HEK293 (cell line): ENCODE measurements around the gene RRP1.

Source experiments
- FEZF1 ChIP-seq: fragments of 450-650 bp; formaldehyde crosslinking; IDR thresholded peaks from 2 replicates; pipeline ENCODE4 v1.5.1; 2016; ENCODE audit warnings: missing biosample characterization, missing genetic modification characterization
- GLI4 ChIP-seq: fragments of 450-650 bp; formaldehyde crosslinking; IDR thresholded peaks from 2 replicates; pipeline ENCODE4 v1.5.1; 2016; ENCODE audit warnings: missing biosample characterization, missing genetic modification characterization
- GLIS1 ChIP-seq: fragments of 450-650 bp; formaldehyde crosslinking; IDR thresholded peaks from 2 replicates; pipeline ENCODE4 v1.5.1; 2016; ENCODE audit warnings: missing biosample characterization, missing genetic modification characterization
- HOXA7 ChIP-seq: sonication (generic); formaldehyde crosslinking; IDR thresholded peaks from 2 replicates; pipeline ENCODE4 v1.8.1; 2022; ENCODE audit warnings: missing genetic modification reagents, borderline replicate concordance
- HOXC10 ChIP-seq: sonication (generic); formaldehyde crosslinking; IDR thresholded peaks from 2 replicates; pipeline ENCODE4 v1.8.1; 2023; ENCODE audit warnings: mild to moderate bottlenecking, missing genetic modification reagents
- KLF1 ChIP-seq: fragments of 450-650 bp; formaldehyde crosslinking; IDR thresholded peaks from 2 replicates; pipeline ENCODE4 v1.5.1; 2016; ENCODE audit warnings: missing biosample characterization, missing genetic modification characterization
- MZF1 ChIP-seq: fragments of 450-650 bp; formaldehyde crosslinking; IDR thresholded peaks from 2 replicates; pipeline ENCODE4 v1.5.1; 2017; ENCODE audit warnings: missing biosample characterization, missing genetic modification characterization, borderline replicate concordance
- PRDM1 ChIP-seq: fragments of 450-650 bp; formaldehyde crosslinking; IDR thresholded peaks from 2 replicates; pipeline ENCODE4; 2016; ENCODE audit warnings: missing biosample characterization, missing genetic modification characterization
- SP3 ChIP-seq: fragments of 450-650 bp; formaldehyde crosslinking; IDR thresholded peaks from 2 replicates; pipeline ENCODE4 v1.5.1; 2016; ENCODE audit warnings: missing biosample characterization, missing genetic modification characterization
- ZBTB21 ChIP-seq: fragments of 450-650 bp; formaldehyde crosslinking; IDR thresholded peaks from 2 replicates; pipeline ENCODE4 v1.5.1; 2017; ENCODE audit warnings: missing biosample characterization, missing genetic modification characterization
- ZFHX2 ChIP-seq: fragments of 450-650 bp; formaldehyde crosslinking; conservative IDR thresholded peaks from 2 replicates; pipeline ENCODE4 v1.5.1; 2016; ENCODE audit warnings: missing biosample characterization, missing genetic modification characterization
- ZFP37 ChIP-seq: fragments of 450-650 bp; formaldehyde crosslinking; IDR thresholded peaks from 2 replicates; pipeline ENCODE4 v1.5.1; 2016; ENCODE audit warnings: missing biosample characterization, missing genetic modification characterization
- ZNF138 ChIP-seq: fragments of 450-650 bp; formaldehyde crosslinking; IDR thresholded peaks from 2 replicates; pipeline ENCODE4 v1.5.1; 2016; ENCODE audit warnings: missing biosample characterization, missing genetic modification characterization, borderline replicate concordance
- ZNF155 ChIP-seq: fragments of 450-650 bp; formaldehyde crosslinking; IDR thresholded peaks from 2 replicates; pipeline ENCODE4 v1.5.1; 2016; ENCODE audit warnings: missing biosample characterization, missing genetic modification characterization
- ZNF16 ChIP-seq: fragments of 450-650 bp; formaldehyde crosslinking; IDR thresholded peaks from 2 replicates; pipeline ENCODE4 v1.5.1; 2016; ENCODE audit warnings: low read depth, missing biosample characterization, missing genetic modification characterization
- ZNF302 ChIP-seq: fragments of 450-650 bp; formaldehyde crosslinking; IDR thresholded peaks from 2 replicates; pipeline ENCODE4 v1.5.1; 2016; ENCODE audit warnings: missing biosample characterization, missing genetic modification characterization, low read depth
- ZNF350 ChIP-seq: fragments of 450-650 bp; formaldehyde crosslinking; IDR thresholded peaks from 2 replicates; pipeline ENCODE4 v1.5.0; 2017; ENCODE audit warnings: missing biosample characterization, mild to moderate bottlenecking, missing genetic modification characterization
- ZNF354C ChIP-seq: fragments of 450-650 bp; formaldehyde crosslinking; IDR thresholded peaks from 2 replicates; pipeline ENCODE4 v1.5.1; 2016; ENCODE audit warnings: missing biosample characterization, missing genetic modification characterization, low read depth, borderline replicate concordance
- ZNF366 ChIP-seq: fragments of 450-650 bp; formaldehyde crosslinking; conservative IDR thresholded peaks from 2 replicates; pipeline ENCODE4 v1.5.1; 2016; ENCODE audit warnings: missing biosample characterization, missing genetic modification characterization
- ZNF423 ChIP-seq: fragments of 450-650 bp; formaldehyde crosslinking; IDR thresholded peaks from 2 replicates; pipeline ENCODE4 v1.5.1; 2016; ENCODE audit warnings: missing biosample characterization, missing genetic modification characterization
- ZNF501 ChIP-seq: fragments of 450-650 bp; formaldehyde crosslinking; IDR thresholded peaks from 2 replicates; pipeline ENCODE4 v1.5.1; 2016; ENCODE audit warnings: missing biosample characterization, missing genetic modification characterization
- ZNF514 ChIP-seq: fragments of 450-650 bp; formaldehyde crosslinking; IDR thresholded peaks from 2 replicates; pipeline ENCODE4 v1.5.1; 2016; ENCODE audit warnings: missing biosample characterization, missing genetic modification characterization
- ZNF544 ChIP-seq: fragments of 450-650 bp; formaldehyde crosslinking; IDR thresholded peaks from 2 replicates; pipeline ENCODE4 v1.5.0; 2017; ENCODE audit warnings: missing biosample characterization, missing genetic modification characterization
- ZNF623 ChIP-seq: fragments of 450-650 bp; formaldehyde crosslinking; IDR thresholded peaks from 2 replicates; pipeline ENCODE4 v1.5.1; 2016; ENCODE audit warnings: missing biosample characterization, missing genetic modification characterization
- ZNF629 ChIP-seq: fragments of 450-650 bp; formaldehyde crosslinking; IDR thresholded peaks from 2 replicates; pipeline ENCODE4 v1.5.1; 2017; ENCODE audit warnings: missing biosample characterization, missing genetic modification characterization
- ZNF664 ChIP-seq: fragments of 450-650 bp; formaldehyde crosslinking; IDR thresholded peaks from 2 replicates; pipeline ENCODE4 v1.5.1; 2016; ENCODE audit warnings: missing biosample characterization, missing genetic modification characterization
- ZNF76 ChIP-seq: fragments of 450-650 bp; formaldehyde crosslinking; IDR thresholded peaks from 2 replicates; pipeline ENCODE4; 2016; ENCODE audit warnings: low read depth, missing biosample characterization, missing genetic modification characterization, borderline replicate concordance
- ZXDB ChIP-seq: fragments of 450-650 bp; formaldehyde crosslinking; IDR thresholded peaks from 2 replicates; pipeline ENCODE4 v1.5.1; 2016; ENCODE audit warnings: missing biosample characterization, missing genetic modification characterization
- TF ChIP-seq, protein P1 (sequence below): fragments of 450-650 bp; formaldehyde crosslinking; IDR thresholded peaks from 2 replicates; pipeline ENCODE4 v1.5.1; 2016; ENCODE audit warnings: missing biosample characterization, missing genetic modification characterization
- TF ChIP-seq, protein P2 (sequence below): fragments of 450-650 bp; formaldehyde crosslinking; IDR thresholded peaks from 2 replicates; pipeline ENCODE4 v1.5.1; 2016; ENCODE audit warnings: missing biosample characterization, missing genetic modification characterization
- TF ChIP-seq, protein P3 (sequence below): fragments of 450-650 bp; formaldehyde crosslinking; IDR thresholded peaks from 2 replicates; pipeline ENCODE4 v1.5.1; 2016; ENCODE audit warnings: missing biosample characterization, missing genetic modification characterization
- TF ChIP-seq, protein P4 (sequence below): fragments of 450-650 bp; formaldehyde crosslinking; IDR thresholded peaks from 2 replicates; pipeline ENCODE4 v1.5.1; 2016; ENCODE audit warnings: missing biosample characterization, missing genetic modification characterization

Gene RRP1

DNA sequence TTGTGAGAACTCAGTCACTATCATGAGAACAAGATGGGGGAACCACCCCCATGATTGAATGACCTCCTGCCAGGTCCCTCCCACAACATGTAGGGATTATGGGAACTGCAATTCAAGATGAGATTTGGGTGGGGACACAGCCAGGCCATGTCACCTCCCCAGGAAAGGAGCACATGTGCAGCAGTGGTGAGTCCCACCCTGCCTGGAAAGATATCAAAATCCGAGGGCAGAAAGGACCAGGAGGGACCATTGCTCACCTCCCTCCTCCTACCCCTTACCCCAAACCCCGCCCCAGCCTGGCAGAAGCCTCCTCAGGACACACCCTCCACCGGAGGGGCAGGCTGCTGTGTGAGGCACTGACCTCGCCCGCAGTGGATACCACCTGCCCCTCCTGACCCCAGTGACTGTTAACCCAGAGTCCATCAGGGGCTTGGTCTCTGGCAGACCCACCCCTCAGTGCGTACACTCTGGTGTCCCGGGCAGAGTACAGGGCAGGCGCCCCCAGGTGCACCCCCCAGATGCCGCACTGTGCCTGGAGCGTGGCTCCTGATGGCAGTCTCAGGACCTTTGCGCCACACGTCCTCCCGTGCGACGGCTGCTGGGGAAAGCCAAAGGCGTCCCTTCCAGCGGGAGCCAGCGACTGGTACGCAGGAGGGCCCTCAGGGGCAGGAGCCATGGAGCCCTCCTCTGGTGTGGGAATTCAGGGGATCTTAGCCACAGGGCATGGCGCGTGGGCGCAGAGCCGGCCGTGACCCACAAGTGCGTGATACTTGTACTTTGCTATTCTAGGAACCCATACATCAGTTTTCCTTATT is 49.5 kb upstream of the RRP1 start (continued):
- TF ChIP-seq GLI4 (tag by site-specific recombination): no peak
- no peak for TF ChIP-seq ZNF544 (tag by site-specific recombination)
- no peak for TF ChIP-seq ZNF302 (tag by site-specific recombination)
- 0 out of 2 replicates have a peak, but pooled peaks have one; percentile 20 for TF ChIP-seq ZFHX2 (tag by site-specific recombination)
- no peak for TF ChIP-seq ZNF423 (tag by site-specific recombination)
- no peak for TF ChIP-seq ZNF155 (tag by site-specific recombination)
- TF ChIP-seq ZBTB21 (tag by site-specific recombination): no peak
- no peak for TF ChIP-seq ZNF16 (tag by site-specific recombination)
- TF ChIP-seq, protein P1, sequence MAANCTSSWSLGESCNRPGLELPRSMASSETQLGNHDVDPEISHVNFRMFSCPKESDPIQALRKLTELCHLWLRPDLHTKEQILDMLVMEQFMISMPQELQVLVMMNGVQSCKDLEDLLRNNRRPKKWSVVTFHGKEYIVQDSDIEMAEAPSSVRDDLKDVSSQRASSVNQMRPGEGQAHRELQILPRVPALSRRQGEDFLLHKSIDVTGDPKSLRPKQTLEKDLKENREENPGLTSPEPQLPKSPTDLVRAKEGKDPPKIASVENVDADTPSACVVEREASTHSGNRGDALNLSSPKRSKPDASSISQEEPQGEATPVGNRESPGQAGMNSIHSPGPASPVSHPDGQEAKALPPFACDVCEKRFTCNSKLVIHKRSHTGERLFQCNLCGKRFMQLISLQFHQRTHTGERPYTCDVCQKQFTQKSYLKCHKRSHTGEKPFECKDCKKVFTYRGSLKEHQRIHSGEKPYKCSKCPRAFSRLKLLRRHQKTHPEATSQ (tag by site-specific recombination): 0 out of 2 replicates have a peak, but pooled peaks have one; percentile 61
- no peak for TF ChIP-seq ZNF629 (tag by site-specific recombination)
- TF ChIP-seq, protein P2, sequence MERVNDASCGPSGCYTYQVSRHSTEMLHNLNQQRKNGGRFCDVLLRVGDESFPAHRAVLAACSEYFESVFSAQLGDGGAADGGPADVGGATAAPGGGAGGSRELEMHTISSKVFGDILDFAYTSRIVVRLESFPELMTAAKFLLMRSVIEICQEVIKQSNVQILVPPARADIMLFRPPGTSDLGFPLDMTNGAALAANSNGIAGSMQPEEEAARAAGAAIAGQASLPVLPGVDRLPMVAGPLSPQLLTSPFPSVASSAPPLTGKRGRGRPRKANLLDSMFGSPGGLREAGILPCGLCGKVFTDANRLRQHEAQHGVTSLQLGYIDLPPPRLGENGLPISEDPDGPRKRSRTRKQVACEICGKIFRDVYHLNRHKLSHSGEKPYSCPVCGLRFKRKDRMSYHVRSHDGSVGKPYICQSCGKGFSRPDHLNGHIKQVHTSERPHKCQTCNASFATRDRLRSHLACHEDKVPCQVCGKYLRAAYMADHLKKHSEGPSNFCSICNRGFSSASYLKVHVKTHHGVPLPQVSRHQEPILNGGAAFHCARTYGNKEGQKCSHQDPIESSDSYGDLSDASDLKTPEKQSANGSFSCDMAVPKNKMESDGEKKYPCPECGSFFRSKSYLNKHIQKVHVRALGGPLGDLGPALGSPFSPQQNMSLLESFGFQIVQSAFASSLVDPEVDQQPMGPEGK (tag by site-specific recombination): peak; percentile 10; the same call in 1 of the 2 replicates
- TF ChIP-seq, protein P3, sequence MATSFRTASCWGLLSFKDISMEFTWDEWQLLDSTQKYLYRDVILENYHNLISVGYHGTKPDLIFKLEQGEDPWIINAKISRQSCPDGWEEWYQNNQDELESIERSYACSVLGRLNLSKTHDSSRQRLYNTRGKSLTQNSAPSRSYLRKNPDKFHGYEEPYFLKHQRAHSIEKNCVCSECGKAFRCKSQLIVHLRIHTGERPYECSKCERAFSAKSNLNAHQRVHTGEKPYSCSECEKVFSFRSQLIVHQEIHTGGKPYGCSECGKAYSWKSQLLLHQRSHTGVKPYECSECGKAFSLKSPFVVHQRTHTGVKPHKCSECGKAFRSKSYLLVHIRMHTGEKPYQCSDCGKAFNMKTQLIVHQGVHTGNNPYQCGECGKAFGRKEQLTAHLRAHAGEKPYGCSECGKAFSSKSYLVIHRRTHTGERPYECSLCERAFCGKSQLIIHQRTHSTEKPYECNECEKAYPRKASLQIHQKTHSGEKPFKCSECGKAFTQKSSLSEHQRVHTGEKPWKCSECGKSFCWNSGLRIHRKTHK (tag by site-specific recombination): no peak
- no peak for TF ChIP-seq HOXA7 (CRISPR knock-in tag)
- peak; percentile 82; the same call in 1 of the 2 replicates for TF ChIP-seq KLF1 (tag by site-specific recombination)
- no peak for TF ChIP-seq FEZF1 (tag by site-specific recombination)
- no peak for TF ChIP-seq ZNF350 (tag by site-specific recombination)
- TF ChIP-seq ZNF76 (tag by site-specific recombination): no peak
- TF ChIP-seq HOXC10: no peak
- TF ChIP-seq, protein P4, sequence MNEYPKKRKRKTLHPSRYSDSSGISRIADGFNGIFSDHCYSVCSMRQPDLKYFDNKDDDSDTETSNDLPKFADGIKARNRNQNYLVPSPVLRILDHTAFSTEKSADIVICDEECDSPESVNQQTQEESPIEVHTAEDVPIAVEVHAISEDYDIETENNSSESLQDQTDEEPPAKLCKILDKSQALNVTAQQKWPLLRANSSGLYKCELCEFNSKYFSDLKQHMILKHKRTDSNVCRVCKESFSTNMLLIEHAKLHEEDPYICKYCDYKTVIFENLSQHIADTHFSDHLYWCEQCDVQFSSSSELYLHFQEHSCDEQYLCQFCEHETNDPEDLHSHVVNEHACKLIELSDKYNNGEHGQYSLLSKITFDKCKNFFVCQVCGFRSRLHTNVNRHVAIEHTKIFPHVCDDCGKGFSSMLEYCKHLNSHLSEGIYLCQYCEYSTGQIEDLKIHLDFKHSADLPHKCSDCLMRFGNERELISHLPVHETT (tag by site-specific recombination): no peak
- no peak for TF ChIP-seq ZNF664 (tag by site-specific recombination)
- peak; percentile 79 for TF ChIP-seq GLIS1 (tag by site-specific recombination)
- TF ChIP-seq ZNF514 (tag by site-specific recombination): no peak
- 0 out of 2 replicates have a peak, but pooled peaks have one; percentile 7 for TF ChIP-seq SP3 (tag by site-specific recombination)
- TF ChIP-seq ZNF623 (tag by site-specific recombination): no peak
- TF ChIP-seq ZNF501 (tag by site-specific recombination): no peak
- no peak for TF ChIP-seq MZF1 (tag by site-specific recombination)
- TF ChIP-seq ZXDB (tag by site-specific recombination): no peak
- TF ChIP-seq ZNF366 (tag by site-specific recombination): no peak
- no peak for TF ChIP-seq ZFP37 (tag by site-specific recombination)
- TF ChIP-seq PRDM1 (tag by site-specific recombination): no peak
- no peak for TF ChIP-seq ZNF354C (tag by site-specific recombination)
- TF ChIP-seq ZNF138 (tag by site-specific recombination): no peak
